ENCODE data around the gene MRPL30.
A peak's percentile ranks its signal among the peaks of the same experiment; 100 is the strongest.
"Not testable (repeated sequence)": the region's sequence is repeated elsewhere in the genome, so short reads cannot be mapped to it uniquely, and the experiment has no call there.

MRPL30 gene

DNA sequence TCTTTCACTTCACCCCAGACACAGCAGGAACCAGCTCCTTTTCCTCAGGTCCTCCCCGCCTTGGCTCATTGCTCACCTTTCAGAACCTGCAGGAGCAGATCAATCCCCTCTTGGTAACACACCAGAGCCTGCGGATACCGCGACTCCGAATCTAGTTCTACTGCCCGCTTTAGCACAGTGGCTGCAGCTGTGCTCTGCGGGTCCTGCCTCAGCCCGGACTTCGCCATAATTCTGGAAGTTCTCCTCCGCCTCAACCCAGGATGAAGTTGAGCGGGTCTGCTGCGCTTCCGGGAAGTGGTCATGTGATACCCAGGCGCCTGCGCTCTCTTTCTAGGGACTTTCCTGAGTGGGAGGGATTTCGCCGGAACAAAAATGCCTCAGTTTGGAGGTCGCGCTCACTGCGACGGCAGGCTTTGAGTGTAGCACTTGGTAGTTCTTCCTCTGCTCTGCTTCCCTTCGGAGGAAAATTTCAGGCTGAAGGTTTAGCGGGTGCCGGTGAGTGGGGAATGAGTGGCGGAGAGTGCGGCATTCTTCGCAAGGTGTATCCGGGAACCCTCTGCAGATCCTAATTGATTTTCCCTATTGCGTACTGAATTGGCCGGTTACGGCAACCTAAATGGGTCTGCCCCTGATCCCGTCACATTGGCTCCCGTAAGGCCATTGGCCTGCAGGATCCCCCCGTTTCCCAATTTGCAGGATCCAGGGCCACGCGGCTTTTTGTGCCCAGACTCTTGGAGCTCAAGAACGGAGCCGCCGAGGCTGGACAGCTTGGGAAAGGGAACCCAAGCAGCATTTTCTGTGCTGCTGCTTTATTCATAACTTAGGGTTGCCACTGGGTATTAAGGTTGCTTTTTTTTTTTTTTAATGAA, at the start of gene MRPL30, which contains the start of gene MITD1:
Gene MRPL30 (plus strand): TSS at position 430 of the 869 bp plus-strand sequence. CDS start 5,020 bp downstream, outside the sequence.
Gene MITD1 (minus strand): TSS at position 304 of the 869 bp plus-strand sequence. CDS start 77 bp downstream, at position 227.
- Histone ChIP-seq H3K4me1 (peaks cover 21 to 41% (median 33%) of the 10 kb centered on the region in 10 experiments), H3K27ac (peak within 1 kb of the TSS; percentile 66 to 86 (median 80); a peak in 21 of 22 replicates), H3K4me2 (peak within 1 kb of the TSS; percentile 80 to 97 (median 88)), H3K9me3 (replicated peaks in 1 of 11) (no peaks in the 10 kb centered on the region), H3K27me3 (no peaks in the 10 kb centered on the region), H4K20me1 (peaks cover 0 to 41% (median 16%) of the 10 kb centered on the region in 11 experiments; a peak in 13 of 22 replicates), H3K4me3 (peak within 1 kb of the TSS; percentile 72 to 92 (median 84)), H3K9ac (peak within 1 kb of the TSS; percentile 78 to 89 (median 85)), H3K36me3 (peaks cover 0 to 23% (median 9%) of the 10 kb centered on the region in 11 experiments; a peak in 12 of 22 replicates)
- no peak for TF ChIP-seq Cebpa-rat (IDR thresholded peaks at IDR 0.05)

- Histone ChIP-seq H3K9me3 (replicated peaks in 1 of 11) (peaks cover 24 to 50% (median 40%) of the 10 kb centered on the region in 11 experiments), H3K27me3 (peaks cover 0 to 16% (median 9%) of the 10 kb centered on the region in 11 experiments; a peak in 13 of 22 replicates)
- not testable (repeated sequence) for H3K4me1 ChIP-seq, H3K4me2 ChIP-seq, H3K27ac ChIP-seq, H4K20me1 ChIP-seq, H3K4me3 ChIP-seq, H3K36me3 ChIP-seq, H3K9ac ChIP-seq
Measured at GRCh38 chr2:99135044-99135556, 45.9 kb upstream of the MRPL30 start.

- peaks cover 0 to 9% (median 6%) of the 10 kb centered on the region in 11 experiments; a peak in 5 of 22 replicates for H3K36me3 ChIP-seq
- H3K4me2 ChIP-seq, result no peak overlapping the region
- TF ChIP-seq Cebpa-rat (IDR thresholded peaks at IDR 0.05), result no peak
Measured at GRCh38 chr2:99139003-99139402, 42.0 kb upstream of the MRPL30 start.

DNA sequence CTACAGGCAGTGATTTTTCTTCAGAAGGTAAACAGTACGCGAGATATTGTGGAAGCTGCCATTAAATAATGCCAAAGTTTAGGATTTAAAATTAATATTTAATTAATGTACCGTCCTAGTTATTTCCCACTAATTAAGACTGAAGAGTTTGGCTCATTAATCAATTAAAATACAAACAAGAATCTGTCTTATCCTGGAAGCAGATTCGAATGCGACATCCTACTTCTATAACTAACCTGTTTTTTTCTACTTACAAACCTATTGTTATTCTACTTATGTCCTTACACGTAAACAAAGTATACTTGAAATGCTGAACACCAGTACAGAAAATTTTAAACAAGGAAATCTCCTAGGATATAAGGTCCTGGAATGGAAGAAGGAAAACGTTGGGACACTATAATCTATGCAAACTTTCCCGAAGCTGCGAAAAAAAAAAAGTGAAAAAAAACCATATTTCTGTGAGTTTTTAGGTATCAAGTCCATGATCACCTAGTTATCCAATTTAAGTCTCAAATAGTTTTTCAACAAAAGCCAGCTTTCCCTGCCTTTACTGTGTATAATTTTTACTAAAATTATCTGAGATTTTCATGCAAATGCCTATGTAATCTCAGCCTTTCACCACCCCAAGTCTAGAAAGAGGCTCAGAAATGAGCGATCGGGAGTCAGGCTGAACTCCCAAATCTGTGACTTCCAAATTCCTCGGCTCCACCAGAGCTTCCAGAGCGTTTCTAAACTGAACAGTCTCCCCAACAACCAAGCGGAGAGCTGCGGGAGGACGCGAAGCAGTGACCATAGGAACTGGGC, 40.7 kb upstream of the MRPL30 start:
- Histone ChIP-seq H3K4me2 (peak overlapping the region; percentile 79 to 96 (median 92)), H3K4me1 (peaks cover 7 to 18% (median 14%) of the 10 kb centered on the region in 10 experiments; a peak in 17 of 20 replicates), H3K9me3 (replicated peaks in 1 of 11) (no peaks in the 10 kb centered on the region), H3K9ac (peak overlapping the region; percentile 64 to 82 (median 77)), H3K27me3 (peaks cover 0 to 24% (median 16%) of the 10 kb centered on the region in 11 experiments; a peak in 13 of 22 replicates), H3K36me3 (no peaks in the 10 kb centered on the region), H3K27ac (peak overlapping the region in 8 of 11 experiments; percentile 23 to 69 (median 62); a peak in 12 of 22 replicates), H3K4me3 (peak overlapping the region; percentile 78 to 95 (median 85)), H4K20me1 (peaks cover 0 to 4% (median 0%) of the 10 kb centered on the region in 11 experiments; a peak in 1 of 22 replicates)
- TF ChIP-seq Cebpa-rat (IDR thresholded peaks at IDR 0.05), result no peak

More at GRCh38 chr2:99139003-99139402, 42.0 kb upstream of the MRPL30 start:
- no peak overlapping the region for H3K9ac ChIP-seq
- H3K27me3 ChIP-seq, result peaks cover 0 to 24% (median 16%) of the 10 kb centered on the region in 11 experiments; a peak in 13 of 22 replicates
- H3K27ac ChIP-seq, result no peak overlapping the region
- peaks cover 0 to 4% (median 0%) of the 10 kb centered on the region in 11 experiments; a peak in 1 of 22 replicates for H4K20me1 ChIP-seq
- no peak overlapping the region for H3K4me3 ChIP-seq
- peaks cover 7 to 18% (median 14%) of the 10 kb centered on the region in 10 experiments; a peak in 17 of 20 replicates for H3K4me1 ChIP-seq
- peaks cover 0 to 12% (median 9%) of the 10 kb centered on the region in 11 experiments; a peak in 13 of 22 replicates for H3K9me3 ChIP-seq (replicated peaks in 1 of 11)

- no peaks in the 10 kb centered on the region for H3K9me3 ChIP-seq (replicated peaks in 1 of 11)
- peaks cover 0 to 4% (median 0%) of the 10 kb centered on the region in 11 experiments; a peak in 2 of 22 replicates for H4K20me1 ChIP-seq
- H3K36me3 ChIP-seq, result no peaks in the 10 kb centered on the region
- peaks cover 0 to 24% (median 16%) of the 10 kb centered on the region in 11 experiments; a peak in 13 of 22 replicates for H3K27me3 ChIP-seq
- no peak for TF ChIP-seq Cebpa-rat (IDR thresholded peaks at IDR 0.05)
- H3K9ac ChIP-seq, result peak overlapping the region; percentile 64 to 82 (median 77)
- peak overlapping the region; percentile 79 to 96 (median 92) for H3K4me2 ChIP-seq
- peaks cover 7 to 18% (median 14%) of the 10 kb centered on the region in 10 experiments; a peak in 17 of 20 replicates for H3K4me1 ChIP-seq
- peak overlapping the region in 8 of 11 experiments; percentile 23 to 69 (median 62); a peak in 12 of 22 replicates for H3K27ac ChIP-seq
- H3K4me3 ChIP-seq, result peak overlapping the region; percentile 78 to 95 (median 85)
Measured at GRCh38 chr2:99140860-99141109, 40.2 kb upstream of the MRPL30 start.

DNA sequence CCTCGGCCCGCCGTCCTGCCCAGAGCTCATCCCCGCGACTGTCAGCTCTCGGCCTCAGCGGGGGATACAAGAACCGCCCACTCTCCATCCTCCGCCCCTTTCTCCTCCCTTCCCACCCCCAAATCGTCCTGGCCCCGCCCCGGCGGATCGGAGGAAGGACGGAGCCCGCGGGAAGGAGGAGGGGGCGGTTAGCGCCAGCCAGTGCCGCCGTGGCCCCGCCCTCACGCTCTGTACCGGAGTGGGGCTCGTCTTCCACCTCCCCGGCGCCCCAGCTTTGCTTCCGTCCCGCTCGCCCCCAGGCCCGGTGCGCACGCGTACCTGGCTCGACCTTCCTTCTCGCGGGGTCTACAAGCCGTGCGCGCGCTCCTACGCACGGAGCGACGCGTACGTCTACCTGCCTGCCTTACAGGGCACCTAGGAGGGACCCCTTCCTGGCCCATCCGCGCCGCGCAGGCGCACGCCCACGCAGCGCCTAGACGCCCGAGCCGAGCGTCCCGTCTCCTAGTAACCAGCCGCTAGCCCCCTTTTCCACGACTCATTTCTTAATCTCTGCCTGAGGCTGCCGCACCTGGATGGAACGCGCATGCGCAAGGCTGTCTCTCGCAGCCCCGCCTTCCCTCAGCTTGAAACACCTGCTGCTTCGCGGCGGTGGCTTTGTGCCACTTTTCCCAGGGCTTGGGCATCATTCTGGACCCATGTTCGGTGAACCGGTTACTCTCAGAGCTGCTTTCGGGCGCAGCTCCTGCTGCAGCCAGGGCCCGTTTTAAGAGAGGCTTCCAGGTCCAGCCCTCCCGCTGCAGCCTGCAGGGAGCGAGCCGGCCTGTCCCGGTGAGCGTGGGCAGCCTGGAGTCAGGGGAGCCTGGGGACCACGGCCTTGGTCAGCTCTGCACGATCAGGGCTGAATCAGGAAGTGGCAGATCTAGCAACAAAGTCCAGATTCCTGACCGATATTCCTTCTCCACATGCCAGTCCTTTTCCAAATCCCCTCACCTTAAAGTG, 39.6 kb upstream of the MRPL30 start, which contains the start of gene C2orf15:
Gene C2orf15 (plus strand): TSS at position 598 of the 999 bp plus-strand sequence. CDS start 8,852 bp downstream, outside the sequence.
- H3K36me3 ChIP-seq, result no peaks in the 10 kb centered on the region
- H3K4me2 ChIP-seq, result peak within 1 kb of the TSS; percentile 79 to 96 (median 92)
- no peak for TF ChIP-seq Cebpa-rat (IDR thresholded peaks at IDR 0.05)
- H3K9me3 ChIP-seq (replicated peaks in 1 of 11), result no peaks in the 10 kb centered on the region
- peak within 1 kb of the TSS; percentile 64 to 82 (median 77) for H3K9ac ChIP-seq
- H3K27ac ChIP-seq, result peak within 1 kb of the TSS; percentile 23 to 69 (median 60); a peak in 19 of 22 replicates
- H3K27me3 ChIP-seq, result peaks cover 0 to 24% (median 16%) of the 10 kb centered on the region in 11 experiments; a peak in 13 of 22 replicates
- H3K4me1 ChIP-seq, result peaks cover 7 to 18% (median 14%) of the 10 kb centered on the region in 10 experiments; a peak in 17 of 20 replicates
- H4K20me1 ChIP-seq, result peaks cover 0 to 4% (median 0%) of the 10 kb centered on the region in 11 experiments; a peak in 2 of 22 replicates
- H3K4me3 ChIP-seq, result peak within 1 kb of the TSS; percentile 78 to 95 (median 85)

- TF ChIP-seq Cebpa-rat (IDR thresholded peaks at IDR 0.05), result no peak
Measured at GRCh38 chr2:99150706-99151105, 30.3 kb upstream of the MRPL30 start.

More at GRCh38 chr2:99150706-99151105, 30.3 kb upstream of the MRPL30 start:
- H3K36me3 ChIP-seq, result no peaks in the 10 kb centered on the region
- peaks cover 18 to 31% (median 28%) of the 10 kb centered on the region in 10 experiments for H3K4me1 ChIP-seq
- no peak overlapping the region for H3K27ac ChIP-seq
- no peaks in the 10 kb centered on the region for H3K9me3 ChIP-seq (replicated peaks in 1 of 11)
- H4K20me1 ChIP-seq, result no peaks in the 10 kb centered on the region; a peak in 1 of 22 replicates
- no peaks in the 10 kb centered on the region for H3K27me3 ChIP-seq
- no peak overlapping the region for H3K4me2 ChIP-seq
- no peak overlapping the region for H3K9ac ChIP-seq
- H3K4me3 ChIP-seq, result no peak overlapping the region

All from BLaER1 treated with 17β-estradiol and CSF1 and Interleukin-3, amounts not matched to agents 10 nM and 100 nM (cell line).